GM18508 (cell line): Measurements from ENCODE around the gene GIGYF1.
"Not testable (repeated sequence)": the region's sequence is repeated elsewhere in the genome, so short reads cannot be mapped to it uniquely, and the experiment has no call there.

Experiments
- ATAC-seq: cut with Tn5 transposase; IDR thresholded peaks from one replicate; pipeline ENCODE4 v1.9.1; 2021; ENCODE audit warnings: moderate number of reproducible peaks; ENCODE audit not compliant: insufficient read depth, unreplicated experiment

GIGYF1 gene

GRCh38 chr7:100694098-100694745 lies at the start of gene GIGYF1:
Gene GIGYF1, minus strand, starts transcription at chr7:100694250. Its CDS starts 6,012 bp downstream, at chr7:100688238.
- no peak for ATAC-seq

- ATAC-seq, result no peak
Observed at GRCh38 chr7:100739934-100740333, 45.9 kb upstream of the GIGYF1 start.

- ATAC-seq, result no peak
Observed at GRCh38 chr7:100736671-100737070, 42.6 kb upstream of the GIGYF1 start.

GRCh38 chr7:100735730-100736129 lies 41.7 kb upstream of the GIGYF1 start:
- no peak for ATAC-seq

DNA sequence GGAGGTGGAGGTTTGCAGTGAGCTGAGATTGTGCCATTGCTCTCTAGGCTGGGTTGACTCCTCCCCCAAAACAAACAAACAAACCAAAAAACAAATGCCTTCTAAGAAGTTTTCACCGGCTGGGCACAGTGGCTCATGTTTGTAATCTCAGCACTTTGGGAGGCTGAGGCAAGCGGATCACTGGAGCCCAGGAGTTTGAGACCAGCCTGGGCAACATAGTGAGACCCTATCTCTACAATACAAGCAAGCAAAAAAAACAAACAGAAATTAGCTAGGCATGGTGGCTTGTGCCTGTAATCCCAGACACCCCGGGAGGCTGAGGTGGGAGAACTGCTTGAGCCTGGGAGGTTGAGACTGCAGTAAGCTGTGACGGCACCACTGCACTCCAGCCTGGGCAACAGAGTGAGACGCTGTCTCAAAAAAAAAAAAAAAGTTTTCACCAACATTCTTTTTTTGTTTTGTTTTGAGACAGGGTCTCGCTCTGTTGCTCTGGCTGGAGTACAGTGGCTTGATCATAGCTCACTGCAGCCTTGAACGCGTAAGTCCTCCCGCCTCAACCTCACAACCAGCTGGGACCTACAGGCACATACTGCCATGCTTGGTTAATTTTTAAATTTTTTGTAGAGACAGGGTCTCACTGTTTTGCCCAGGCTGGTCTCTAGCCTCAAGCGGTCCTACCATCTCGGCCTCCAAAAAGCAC lies 38.0 kb upstream of the GIGYF1 start:
- ATAC-seq, result no peak

- no peak for ATAC-seq
Observed at GRCh38 chr7:100730136-100730800, 36.2 kb upstream of the GIGYF1 start.

GRCh38 chr7:100728196-100728595 lies 34.1 kb upstream of the GIGYF1 start:
- ATAC-seq, result no peak

DNA sequence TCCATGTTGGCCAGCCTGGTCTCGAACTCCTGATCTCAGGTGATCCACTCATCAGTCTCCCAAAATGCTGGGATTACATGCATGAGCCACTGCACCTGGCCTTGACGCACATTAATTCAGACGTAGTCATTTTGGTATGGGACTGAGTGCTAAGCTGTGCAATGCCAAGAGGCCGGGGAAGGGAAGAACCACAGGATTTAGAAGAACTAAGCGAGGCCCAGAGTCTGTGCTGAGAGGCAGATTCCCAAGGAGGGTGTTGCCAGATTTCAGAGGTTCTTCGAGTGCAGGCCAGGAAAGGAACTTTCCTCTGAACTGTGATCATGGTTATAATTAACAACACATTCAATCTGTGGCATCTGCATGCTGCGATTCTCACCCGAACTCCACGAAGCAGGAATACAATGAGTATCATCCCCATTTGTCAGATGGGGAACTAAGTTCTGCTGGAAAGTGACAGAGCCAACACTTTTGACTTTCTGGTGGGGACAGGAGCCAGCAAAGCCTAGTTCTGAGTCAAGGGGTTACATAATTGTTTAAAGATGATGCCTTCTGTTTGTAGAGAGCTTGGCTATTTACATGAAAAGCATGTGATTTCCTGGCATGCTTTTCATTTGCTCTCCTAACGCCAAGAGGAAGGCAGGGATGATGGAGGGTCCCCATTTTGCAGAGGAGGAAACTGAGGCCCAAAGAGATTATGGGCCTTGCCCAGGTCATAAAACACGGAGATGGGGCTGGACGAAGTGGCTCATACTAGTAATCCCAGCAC lies 33.1 kb upstream of the GIGYF1 start:
- ATAC-seq, result no peak

DNA sequence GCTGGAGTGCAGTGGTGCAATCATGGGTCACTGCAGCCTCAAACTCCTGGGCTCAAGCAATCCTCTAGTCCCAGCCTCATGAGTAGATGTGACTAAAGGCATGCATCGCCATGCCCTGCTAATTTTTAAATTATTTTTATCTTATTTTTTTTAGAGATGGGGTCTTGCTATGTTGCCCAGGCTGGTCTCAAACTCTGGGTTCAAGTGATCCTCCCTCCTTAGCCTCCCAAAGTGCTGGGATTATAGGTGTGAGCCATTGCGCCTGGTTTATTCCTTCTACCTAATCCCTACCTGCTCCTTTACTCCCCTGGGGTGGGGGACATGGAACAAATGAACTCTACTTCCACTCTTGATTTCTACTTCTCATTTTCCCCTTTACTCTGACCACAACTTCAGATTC lies 30.3 kb upstream of the GIGYF1 start:
- not testable (repeated sequence) for ATAC-seq

GRCh38 chr7:100723732-100724275 lies 29.8 kb upstream of the GIGYF1 start:
- ATAC-seq, result no peak

DNA sequence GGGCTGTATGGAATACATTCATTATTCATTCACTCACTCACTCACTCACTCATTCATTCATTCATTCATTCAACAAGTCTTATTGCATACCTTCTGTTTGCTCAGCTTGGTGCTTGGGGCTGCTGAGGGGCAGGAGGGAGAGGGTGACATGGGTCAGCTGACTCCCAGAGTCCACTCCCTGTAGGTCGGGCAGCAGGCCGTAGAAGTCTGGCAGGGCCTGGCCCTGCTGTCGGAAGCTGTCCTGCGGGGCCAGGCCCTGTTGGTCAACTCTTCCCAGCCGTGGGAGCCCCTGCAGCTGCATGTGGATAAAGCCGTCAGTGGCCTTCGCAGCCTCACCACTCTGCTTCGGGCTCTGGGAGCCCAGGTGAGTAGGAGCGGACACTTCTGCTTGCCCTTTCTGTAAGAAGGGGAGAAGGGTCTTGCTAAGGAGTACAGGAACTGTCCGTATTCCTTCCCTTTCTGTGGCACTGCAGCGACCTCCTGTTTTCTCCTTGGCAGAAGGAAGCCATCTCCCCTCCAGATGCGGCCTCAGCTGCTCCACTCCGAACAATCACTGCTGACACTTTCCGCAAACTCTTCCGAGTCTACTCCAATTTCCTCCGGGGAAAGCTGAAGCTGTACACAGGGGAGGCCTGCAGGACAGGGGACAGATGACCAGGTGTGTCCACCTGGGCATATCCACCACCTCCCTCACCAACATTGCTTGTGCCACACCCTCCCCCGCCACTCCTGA lies 28.6 kb upstream of the GIGYF1 start:
- ATAC-seq, result no peak

GRCh38 chr7:100721505-100721812 lies 27.4 kb upstream of the GIGYF1 start:
- no peak for ATAC-seq

- ATAC-seq, result no peak
Observed at GRCh38 chr7:100720671-100721504, 26.8 kb upstream of the GIGYF1 start.

GRCh38 chr7:100720279-100720670 lies 26.2 kb upstream of the GIGYF1 start, which contains the start of gene EPO:
Gene EPO, plus strand, starts transcription at chr7:100720468. Its CDS starts 513 bp downstream, at chr7:100720981.
- ATAC-seq, result no peak

DNA sequence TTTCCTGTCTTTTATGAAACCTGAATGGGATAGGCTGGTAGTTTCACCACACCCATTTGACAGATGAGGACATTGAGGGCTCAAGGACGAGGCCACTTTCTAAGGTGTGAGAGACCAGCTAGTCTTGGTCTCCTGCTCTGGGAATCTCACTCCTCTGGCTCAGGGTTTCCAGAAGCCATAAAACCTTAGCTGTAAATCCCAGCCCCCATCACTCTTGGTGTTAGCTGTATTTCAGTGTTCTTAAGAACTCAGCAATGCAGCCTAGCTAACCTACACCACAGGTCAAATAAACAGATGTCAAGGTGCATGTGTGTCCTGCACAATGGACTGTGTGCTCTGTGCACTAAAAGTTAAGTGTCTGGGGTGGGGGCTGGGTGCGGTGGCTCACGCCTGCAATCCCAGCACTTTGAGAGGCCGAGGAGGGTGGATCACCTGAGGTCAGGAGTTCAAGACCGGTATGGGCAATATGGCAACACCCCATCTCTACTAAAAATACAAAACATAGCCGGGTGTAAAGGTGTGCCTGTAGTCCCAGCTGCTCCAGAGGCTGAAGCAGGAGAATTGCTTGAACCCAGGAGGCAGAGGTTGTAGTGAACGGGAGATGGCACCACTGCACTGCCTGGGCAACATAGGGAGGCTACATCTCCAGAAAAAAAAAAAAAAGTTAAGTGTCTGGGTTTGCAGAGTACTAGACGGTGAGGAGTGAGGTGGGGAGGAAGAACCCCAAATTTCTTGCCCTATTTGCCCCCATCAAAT lies 25.7 kb upstream of the GIGYF1 start:
- ATAC-seq, result no peak

DNA sequence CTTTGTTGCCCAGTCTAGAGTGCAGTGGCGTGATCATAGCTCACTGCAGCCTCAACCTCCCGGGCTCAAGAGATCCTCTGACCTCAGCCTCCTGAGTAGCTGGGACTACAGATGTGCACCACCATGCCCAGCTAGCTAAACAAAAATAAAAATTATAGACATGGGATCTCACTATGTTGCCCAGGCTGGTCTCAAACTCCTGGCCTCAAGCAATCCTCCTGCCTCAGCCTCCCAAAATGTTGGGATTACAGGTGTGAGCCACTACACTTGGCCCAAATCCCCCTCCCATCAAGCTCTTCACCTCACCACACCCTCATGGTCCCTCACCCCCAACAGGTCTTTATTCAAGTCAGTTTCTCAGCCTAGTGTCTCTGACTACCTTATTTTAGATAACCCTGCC lies 23.0 kb upstream of the GIGYF1 start:
- ATAC-seq, result not testable (repeated sequence)

GRCh38 chr7:100714725-100715124 lies 20.7 kb upstream of the GIGYF1 start:
- no peak for ATAC-seq

DNA sequence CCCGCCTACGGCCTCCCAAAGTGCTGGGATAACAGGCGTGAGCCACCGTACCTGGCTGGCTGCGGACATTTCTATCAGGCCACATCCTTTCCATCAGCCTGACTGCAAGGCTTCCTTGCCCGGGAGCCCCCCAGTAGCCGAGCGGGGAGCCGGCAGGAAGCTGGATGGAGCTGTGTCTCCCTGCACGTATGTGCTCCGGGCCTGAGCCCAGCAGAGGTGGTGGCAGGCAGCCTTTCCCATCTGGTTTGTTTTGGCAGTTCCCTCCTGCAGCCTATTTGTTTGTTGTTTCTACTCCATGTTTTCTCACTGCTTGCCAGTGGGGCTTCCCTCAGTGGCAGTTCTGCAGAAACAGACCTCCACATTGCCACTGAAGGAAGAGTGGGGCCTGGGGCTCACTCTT lies 17.3 kb upstream of the GIGYF1 start:
- ATAC-seq, result no peak
